Measurements from ENCODE around the gene LGALS9. TPM values are rescaled to one million over a fixed set of nuclear protein-coding genes. Genes with fewer than 3 reads are reported as not detected.
A peak's percentile ranks its signal among the peaks of the same experiment; 100 is the strongest.

The LGALS9 gene
- total and polyA plus RNA-seq, 9 of the 15 experiments (the other 6 are each of a cell fraction or from before 2014, with no cell fraction given) = 0.45 to 6.9 (median 2.8) TPM

GRCh38 chr17:27646232-27646631 lies 15.2 kb downstream of the LGALS9 start (continued):
- no peak for TF ChIP-seq CREB3 (tag; conservative IDR thresholded peaks at IDR 0.05; ENCODE audit: low read depth)
- no peak for TF ChIP-seq TGIF2 (CRISPR knock-in tag; IDR thresholded peaks at IDR 0.05)
- TF ChIP-seq E2F4 (CRISPR knock-in tag; IDR thresholded peaks at IDR 0.05; ENCODE audit: low read depth) = no peak

- intact Hi-C loops (cut with micrococcal nuclease) = no loop called here
- peak; percentile 76 for ATAC-seq
- H3K4me1 ChIP-seq (replicated peaks in 1 of 2; ENCODE audit: control insufficient read depth in 2 of 2, insufficient read depth in 2 of 2, low read length in 2 of 2) = peaks cover 13 to 24% of the 10 kb centered on the region in 2 experiments; a peak in 4 of 5 replicates
- peak overlapping the region; percentile 26; the same call in 1 of the 2 replicates for H3K4me2 ChIP-seq (ENCODE audit: insufficient read depth, low read length)
- H3K27me3 ChIP-seq (ENCODE audit: control insufficient read depth in 2 of 2, insufficient read depth in 2 of 2, low read length in 2 of 2) = no peaks in the 10 kb centered on the region
- no peaks in the 10 kb centered on the region for H3K9me3 ChIP-seq (replicated peaks; ENCODE audit: control insufficient read depth, insufficient read depth, low read depth, low read length)
- POLR2A ChIA-PET = interaction anchor here (0.7 to 1.0 kb wide), 4 partner anchors 108 to 202 kb away, joined by 3 read pairs; no protein-coding TSS in a partner anchor
- no peaks in the 10 kb centered on the region for H3K79me2 ChIP-seq (ENCODE audit: control insufficient read depth, insufficient read depth, low read length)
- H3K36me3 ChIP-seq (ENCODE audit: control insufficient read depth, insufficient read depth, low read length) = no peaks in the 10 kb centered on the region
- in situ Hi-C loops (cut with MboI) = no loop called here
- WGBS (ENCODE audit: insufficient coverage, low coverage, missing lambda C conversion rate) = 20% methylated on average over 9 of the region's 9 CpGs
- CTCF ChIA-PET (ENCODE audit: low intra/inter-chr PET ratio) = no interaction called here
- no peaks in the 10 kb centered on the region for H3K9me1 ChIP-seq (ENCODE audit: control insufficient read depth, insufficient read depth, low read length)
- 0 out of 3 replicates have a peak overlapping the region, but pooled peaks have one; percentile 2 for H3K27ac ChIP-seq (ENCODE audit: extremely low read depth, low read depth, low read length)
- no TSS peak for BruUV-seq (replicated peaks)
- peak; percentile 51 to 75 (median 60) for DNase-seq (ENCODE audit: extremely low read depth in 1 of 4, low spot score in 3 of 4)
- H2AFZ ChIP-seq (ENCODE audit: low read depth, low read length) = peak overlapping the region; percentile 82
- H3K4me3 ChIP-seq = no peak overlapping the region
- no peaks in the 10 kb centered on the region for H4K20me1 ChIP-seq (replicated peaks; ENCODE audit: control insufficient read depth, insufficient read depth, low read length)
- H3K9ac ChIP-seq (ENCODE audit: insufficient read depth in 1 of 2, low read depth in 2 of 2, low read length in 2 of 2) = peak overlapping the region; percentile 17 to 24; a peak in 3 of 4 replicates
- no peak for FAIRE-seq
- TF ChIP-seq RNF2 (IDR thresholded peaks at IDR 0.05) (no peak), CREM (IDR thresholded peaks at IDR 0.05; ENCODE audit: low read depth) (0 out of 2 replicates have a peak, but pooled peaks have one; percentile 11), SMARCA4 (IDR thresholded peaks at IDR 0.05) (0 out of 2 replicates have a peak, but pooled peaks have one; percentile 13), CHD4 (IDR thresholded peaks at IDR 0.05; ENCODE audit: insufficient read depth, insufficient replicate concordance, low read depth, low read length, poor library complexity, severe bottlenecking) (no peak), EP400 (IDR thresholded peaks at IDR 0.05) (0 out of 2 replicates have a peak, but pooled peaks have one; percentile 41), EP300 (IDR thresholded peaks at IDR 0.05; ENCODE audit: low read length) (no peak), ATF7 (IDR thresholded peaks at IDR 0.05) (0 out of 2 replicates have a peak, but pooled peaks have one; percentile 14), L3MBTL2 (IDR thresholded peaks at IDR 0.05) (peak; percentile 57), EWSR1 (IDR thresholded peaks at IDR 0.05; ENCODE audit: borderline replicate concordance, low read depth, partially characterized antibody) (no peak), MAZ (CRISPR knock-in tag; conservative IDR thresholded peaks at IDR 0.05 in 1 of 2, IDR thresholded peaks at IDR 0.05 in 1 of 2) (0 out of 4 replicates have a peak, but pooled peaks of 1 of the 2 experiments have one; percentile 20), THRA (IDR thresholded peaks at IDR 0.05) (no peak), RCOR1 (IDR thresholded peaks at IDR 0.05; ENCODE audit: borderline replicate concordance in 1 of 2, low read depth in 2 of 2, low read length in 2 of 2) (0 out of 4 replicates have a peak, but pooled peaks of 1 of the 2 experiments have one; percentile 21)
Observed at GRCh38 chr17:27647765-27648164, 16.8 kb downstream of the LGALS9 start.
